Loucy (cell line): ENCODE data around the gene HBEGF.

Experiments
- H2AFZ ChIP-seq: fragments of 200-600 bp; sonication (generic); 2 replicates; pipeline ENCODE4 v1.6.0; 2016; ENCODE audit warnings: antibody characterized with exemption, mild to moderate bottlenecking, low read length, moderate library complexity
- H3F3A ChIP-seq: fragments of 200-600 bp; 2 replicates; pipeline ENCODE4 v1.6.0; 2016; ENCODE audit warnings: antibody characterized with exemption, low read depth, mild to moderate bottlenecking
- H3K27me3 ChIP-seq: fragments of 200-600 bp; sonication (generic); 2 replicates; pipeline ENCODE4 v1.6.1; 2014; ENCODE audit warnings: low read length, mild to moderate bottlenecking; ENCODE audit not compliant: insufficient read depth, poor library complexity, severe bottlenecking
- H3K36me3 ChIP-seq: fragments of 200-600 bp; sonication (generic); 2 replicates; pipeline ENCODE4 v1.6.1; 2016; ENCODE audit warnings: low read length; ENCODE audit not compliant: insufficient read depth
- H3K4me1 ChIP-seq: fragments of 200-600 bp; sonication (generic); 2 replicates; pipeline ENCODE4 v1.5.1; 2014; ENCODE audit warnings: low read length, mild to moderate bottlenecking; ENCODE audit not compliant: insufficient read depth, poor library complexity, severe bottlenecking
- H3K4me2 ChIP-seq: fragments of 200-600 bp; sonication (generic); 2 replicates; pipeline ENCODE4 v1.6.0; 2014; ENCODE audit warnings: antibody characterized with exemption, low read length, low read depth, mild to moderate bottlenecking; ENCODE audit not compliant: poor library complexity, severe bottlenecking
- H3K4me3 ChIP-seq: fragments of 200-600 bp; sonication (generic); 2 replicates; pipeline ENCODE4 v1.5.1; 2014; ENCODE audit warnings: low read length, mild to moderate bottlenecking, mixed read lengths; ENCODE audit not compliant: poor library complexity, severe bottlenecking
- H3K79me2 ChIP-seq: fragments of 200-600 bp; sonication (generic); 2 replicates; pipeline ENCODE4 v1.6.1; 2014; ENCODE audit warnings: low read length; ENCODE audit not compliant: insufficient read depth
- H3K9ac ChIP-seq: fragments of 200-600 bp; sonication (generic); 2 replicates; pipeline ENCODE4 v1.6.0; 2014; ENCODE audit warnings: mild to moderate bottlenecking, low read depth, low read length, moderate library complexity; ENCODE audit not compliant: poor library complexity, severe bottlenecking
- H3K9me2 ChIP-seq: fragments of 200-600 bp; sonication (generic); replicated peaks from 2 replicates; pipeline ENCODE4 v1.6.1; 2016; ENCODE audit warnings: low read depth, low read length, mixed read lengths
- H3K9me3 ChIP-seq: fragments of 200-600 bp; sonication (generic); 2 replicates; pipeline ENCODE4 v1.6.1; 2014; ENCODE audit warnings: mild to moderate bottlenecking, antibody characterized with exemption, low read length, low read depth; ENCODE audit not compliant: insufficient read depth
- H4K20me1 ChIP-seq: fragments of 200-600 bp; sonication (generic); 2 replicates; pipeline ENCODE4 v1.6.0; 2014; ENCODE audit warnings: antibody characterized with exemption, low read length, mild to moderate bottlenecking; ENCODE audit not compliant: insufficient read depth, poor library complexity, severe bottlenecking
- CTCF ChIP-seq: fragments of 200-600 bp; sonication (generic); conservative IDR thresholded peaks from 2 replicates; pipeline ENCODE4 v1.5.1; 2014; ENCODE audit warnings: mild to moderate bottlenecking, antibody characterized with exemption, low read length
- EZH2phosphoT487 ChIP-seq: fragments of 200-600 bp; IDR thresholded peaks from 2 replicates; pipeline ENCODE4 v1.6.1; 2018; ENCODE audit warnings: antibody characterized with exemption, mild to moderate bottlenecking, moderate library complexity, borderline replicate concordance

Gene HBEGF, protein sequence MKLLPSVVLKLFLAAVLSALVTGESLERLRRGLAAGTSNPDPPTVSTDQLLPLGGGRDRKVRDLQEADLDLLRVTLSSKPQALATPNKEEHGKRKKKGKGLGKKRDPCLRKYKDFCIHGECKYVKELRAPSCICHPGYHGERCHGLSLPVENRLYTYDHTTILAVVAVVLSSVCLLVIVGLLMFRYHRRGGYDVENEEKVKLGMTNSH

GRCh38 chr5:140346348-140347221 lies at the start of gene HBEGF:
TSS of gene HBEGF (minus strand) at chr5:140346603. CDS start at chr5:140346328, 275 bp downstream.
- H4K20me1 ChIP-seq: no peaks in the 10 kb centered on the region
- peak within 1 kb of the TSS; percentile 54 for H3K9ac ChIP-seq
- TF ChIP-seq EZH2phosphoT487 (no peak), CTCF (peak; percentile 51)
- peaks cover 29% of the 10 kb centered on the region for H3K4me1 ChIP-seq
- H3K9me3 ChIP-seq: no peaks in the 10 kb centered on the region
- no peaks in the 10 kb centered on the region for H3K9me2 ChIP-seq
- peak within 1 kb of the TSS; percentile 83 for H3K4me2 ChIP-seq
- H3K27me3 ChIP-seq: peaks cover 11% of the 10 kb centered on the region
- H3K4me3 ChIP-seq: peak within 1 kb of the TSS; percentile 79
- H3K79me2 ChIP-seq: no peaks in the 10 kb centered on the region
- peak within 1 kb of the TSS; percentile 97 for H2AFZ ChIP-seq
- H3F3A ChIP-seq: no peaks in the 10 kb centered on the region
- H3K36me3 ChIP-seq: no peaks in the 10 kb centered on the region

- H3F3A ChIP-seq: no peaks in the 10 kb centered on the region
- H3K79me2 ChIP-seq: peaks cover 4% of the 10 kb centered on the region; the same call in 1 of the 2 replicates
- no peak overlapping the region for H3K9ac ChIP-seq
- H3K4me3 ChIP-seq: no peak overlapping the region
- no peaks in the 10 kb centered on the region for H3K9me2 ChIP-seq
- no peaks in the 10 kb centered on the region for H3K27me3 ChIP-seq
- H4K20me1 ChIP-seq: no peaks in the 10 kb centered on the region
- no peak overlapping the region for H3K4me2 ChIP-seq
- H3K9me3 ChIP-seq: no peaks in the 10 kb centered on the region
- H3K4me1 ChIP-seq: no peaks in the 10 kb centered on the region
- H2AFZ ChIP-seq: no peak overlapping the region
- H3K36me3 ChIP-seq: no peaks in the 10 kb centered on the region
- TF ChIP-seq EZH2phosphoT487 (no peak), CTCF (no peak)
Observed at GRCh38 chr5:140393738-140394137, 47.3 kb upstream of the HBEGF start.

DNA sequence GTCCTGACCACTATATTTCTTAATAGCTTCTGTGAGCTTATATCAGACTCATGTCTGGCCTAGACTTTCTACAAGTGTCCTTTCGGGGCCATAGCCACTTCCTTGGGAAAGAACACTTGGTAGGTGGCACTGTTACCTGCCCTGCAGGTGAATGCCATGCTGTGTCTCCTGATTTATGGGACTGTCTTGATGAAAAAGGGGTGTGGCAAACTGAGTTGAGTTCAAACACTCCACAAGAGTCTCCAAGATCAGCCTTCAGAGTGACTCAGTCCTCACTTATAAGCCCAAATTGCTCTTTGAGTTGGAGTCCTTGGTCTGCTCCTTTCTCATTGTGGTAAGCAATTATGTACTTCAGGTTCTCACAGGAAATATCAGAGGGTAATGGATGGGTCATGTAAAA lies 45.3 kb upstream of the HBEGF start:
- H3F3A ChIP-seq: no peaks in the 10 kb centered on the region
- H2AFZ ChIP-seq: no peak overlapping the region
- H3K9ac ChIP-seq: no peak overlapping the region
- no peak overlapping the region for H3K4me3 ChIP-seq
- no peaks in the 10 kb centered on the region for H3K4me1 ChIP-seq
- H3K9me2 ChIP-seq: no peaks in the 10 kb centered on the region
- no peak overlapping the region for H3K4me2 ChIP-seq
- H3K79me2 ChIP-seq: no peaks in the 10 kb centered on the region
- no peaks in the 10 kb centered on the region for H3K36me3 ChIP-seq
- TF ChIP-seq EZH2phosphoT487: no peak
- no peak for TF ChIP-seq CTCF
- no peaks in the 10 kb centered on the region for H3K27me3 ChIP-seq
- no peaks in the 10 kb centered on the region for H4K20me1 ChIP-seq
- H3K9me3 ChIP-seq: no peaks in the 10 kb centered on the region
